ENCODE results near the gene EML4.

EML4 gene

DNA sequence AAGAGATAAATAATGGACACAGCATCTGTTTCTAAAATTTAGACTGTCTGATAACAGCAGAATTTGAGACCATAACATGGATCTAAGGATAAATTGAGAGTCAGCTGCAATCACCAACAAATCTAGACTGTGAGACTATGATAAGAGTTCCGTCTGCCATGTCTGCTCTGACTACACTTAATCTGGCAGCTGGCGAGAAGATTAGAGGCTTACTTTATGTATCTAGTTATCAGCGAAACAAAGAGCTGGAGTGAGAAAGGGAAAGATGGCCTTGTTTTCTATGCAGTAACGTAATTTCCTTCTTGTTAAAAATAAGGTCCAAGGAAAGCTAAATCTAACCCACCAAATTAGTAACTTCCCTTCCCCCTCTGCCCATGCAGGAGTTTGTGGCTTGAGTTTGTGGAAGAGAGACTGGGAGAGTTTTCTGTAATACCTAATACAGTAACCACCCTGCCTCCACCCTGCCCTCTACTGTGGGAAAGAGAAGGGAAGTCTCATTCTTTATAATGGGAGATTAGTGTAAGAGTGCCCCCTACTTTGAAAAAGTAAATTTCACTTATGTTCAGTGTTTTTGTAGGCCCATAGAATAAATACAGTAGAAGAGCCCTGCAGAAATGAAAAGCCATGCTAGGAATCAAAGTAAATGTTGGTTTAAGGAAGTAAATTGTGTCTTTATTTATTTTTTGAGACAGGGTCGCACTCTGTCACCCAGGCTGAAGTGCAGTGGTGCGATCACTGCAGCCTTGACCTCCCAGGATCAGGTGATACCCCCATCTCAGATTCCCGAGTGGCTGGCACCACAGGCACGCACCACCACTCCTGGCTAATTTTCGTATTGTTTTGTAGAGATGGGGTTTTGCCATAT is 27.5 kb downstream of the EML4 start:
- DNase-seq = no peak

DNA sequence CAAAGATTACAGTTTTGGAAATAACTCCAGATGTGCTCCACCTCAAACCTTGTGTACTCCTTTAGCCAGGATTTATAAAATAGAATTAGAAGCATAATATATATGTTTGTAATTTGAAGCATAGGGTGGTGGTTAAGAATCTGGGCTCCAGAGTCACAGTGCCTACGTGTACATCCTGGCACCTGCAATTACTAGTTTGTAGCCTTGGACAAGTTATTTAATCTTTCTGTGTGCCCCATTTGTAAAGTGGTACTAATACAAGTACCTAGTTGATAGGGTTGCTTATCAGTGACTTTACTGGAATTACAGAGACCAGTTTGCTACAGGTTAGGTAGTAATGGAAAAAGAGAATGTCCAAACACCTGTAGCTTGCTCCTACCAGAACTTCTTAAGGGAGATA is 28.6 kb downstream of the EML4 start:
- DNase-seq = no peak

DNA sequence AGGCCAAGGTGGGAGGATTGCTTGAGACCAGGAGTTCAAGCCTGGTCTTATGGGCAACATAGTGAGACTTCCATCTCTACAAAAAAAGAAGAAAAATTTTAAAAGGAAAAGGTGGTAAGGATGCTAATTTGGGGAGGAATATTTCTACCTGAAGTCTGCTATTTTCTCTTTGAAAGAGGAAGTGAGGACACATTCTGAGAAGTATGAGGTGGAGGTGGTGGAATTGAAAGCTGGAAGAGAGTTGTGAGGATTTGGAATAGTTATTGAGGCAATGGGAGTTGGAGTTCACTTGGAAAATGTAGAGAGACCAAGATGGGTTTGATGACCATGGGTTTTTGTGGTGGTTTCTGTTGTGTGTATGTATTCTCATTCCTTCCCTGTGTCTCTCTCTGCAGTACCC is 29.3 kb downstream of the EML4 start:
- DNase-seq = no peak

- DNase-seq = no peak
These were observed 29.8 kb downstream of the EML4 start for GRCh38 chr2:42199002-42199401.

DNA sequence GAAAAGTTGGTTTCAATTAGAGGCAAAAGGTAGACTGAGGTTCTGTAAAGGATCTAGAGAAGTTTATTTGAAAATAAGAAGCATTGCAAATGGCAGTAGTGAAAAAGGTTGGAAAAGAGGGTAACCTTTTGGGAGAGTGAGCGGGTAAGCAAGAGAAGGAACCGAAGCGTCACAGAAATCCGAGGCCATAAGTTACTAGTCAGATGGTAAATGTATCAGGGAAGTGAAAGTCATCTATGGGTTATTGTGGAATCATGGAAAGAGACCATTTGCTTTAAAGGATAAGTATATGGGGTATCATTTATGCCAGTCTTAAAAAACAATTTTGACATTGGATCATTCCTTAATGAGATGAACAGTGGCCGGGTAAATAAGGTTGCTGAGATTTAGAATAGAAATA is 30.5 kb downstream of the EML4 start:
- DNase-seq = no peak

DNA sequence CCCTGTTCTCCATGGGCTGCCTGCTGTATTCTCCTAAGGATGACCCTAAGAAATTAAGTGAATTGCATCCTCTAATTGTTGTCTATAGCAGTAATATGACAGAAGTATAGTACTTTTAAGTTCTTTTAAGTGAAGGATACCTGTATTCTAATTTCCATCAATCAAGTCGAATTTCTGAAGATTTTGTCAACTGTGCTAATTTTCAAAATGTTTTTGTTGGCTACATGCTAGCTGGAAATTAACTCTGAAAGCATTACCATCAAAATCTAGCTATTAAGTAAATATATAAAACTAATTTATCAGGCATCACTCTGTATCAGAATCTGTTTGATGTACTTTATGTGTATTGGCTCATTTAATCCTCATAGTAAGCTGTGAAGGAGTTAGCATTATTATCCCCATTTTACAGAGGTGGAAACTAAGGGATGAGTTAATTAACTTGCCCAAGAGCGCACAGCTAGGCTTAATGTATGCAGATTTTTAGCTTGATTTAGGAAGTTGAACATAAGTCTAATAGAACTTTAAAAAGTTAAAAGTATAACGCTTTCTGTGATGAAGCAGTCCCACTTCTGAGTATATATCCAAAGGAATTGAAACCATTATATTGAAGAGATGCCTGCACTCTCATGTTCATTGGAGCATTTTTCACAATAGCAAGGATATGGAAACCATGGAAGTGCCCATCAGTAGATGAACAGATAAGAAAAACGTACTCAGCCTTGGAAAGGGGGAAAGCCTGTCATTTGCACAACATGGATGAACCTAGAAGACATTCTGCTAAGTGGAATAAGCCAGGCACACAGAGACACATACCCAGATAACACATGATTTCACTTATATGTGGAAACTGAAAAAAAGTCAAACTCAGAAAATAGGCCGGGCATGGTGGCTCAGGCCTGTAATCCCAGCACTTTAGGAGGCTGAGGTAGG is 32.0 kb downstream of the EML4 start:
- no peak for DNase-seq

DNA sequence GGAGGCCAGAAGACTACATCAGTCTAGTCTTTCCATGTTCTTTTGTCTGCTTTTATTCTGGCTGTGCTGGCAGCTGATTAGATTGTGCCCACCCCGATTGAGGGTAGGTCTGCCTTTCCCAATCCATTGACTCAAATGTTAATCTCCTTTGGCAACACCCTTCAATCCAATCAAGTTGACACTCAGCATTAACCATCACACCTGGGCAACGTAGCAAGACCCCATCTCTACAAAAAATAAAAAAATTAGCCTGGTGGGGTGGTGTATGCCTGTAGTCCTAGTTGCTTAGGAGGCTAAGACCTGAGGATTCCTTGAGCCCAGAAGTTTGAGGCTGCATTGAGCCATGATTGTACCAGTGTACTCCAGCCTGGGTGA is 33.5 kb downstream of the EML4 start:
- DNase-seq = no peak

GRCh38 chr2:42203792-42204191 is 34.6 kb downstream of the EML4 start:
- no peak for DNase-seq

DNA sequence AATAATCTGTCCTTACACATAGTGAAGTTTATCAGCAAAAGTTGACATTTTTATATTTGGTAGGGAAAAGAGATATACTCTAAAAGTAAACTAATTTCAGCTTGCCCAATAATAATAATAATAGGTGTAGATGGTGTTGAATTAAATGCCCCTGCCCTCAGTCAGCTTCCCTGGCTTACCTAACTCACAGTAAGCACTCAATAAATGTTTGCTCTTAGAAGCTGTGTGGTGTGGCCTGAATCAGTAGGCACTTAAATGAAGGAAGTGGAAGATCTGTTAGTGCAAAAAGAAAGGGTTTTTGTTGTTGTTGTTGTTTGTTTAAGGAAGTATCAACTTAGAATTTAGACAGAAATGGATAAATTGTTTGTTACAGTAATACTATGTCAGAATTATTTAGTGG is 36.2 kb downstream of the EML4 start:
- no peak for DNase-seq

DNA sequence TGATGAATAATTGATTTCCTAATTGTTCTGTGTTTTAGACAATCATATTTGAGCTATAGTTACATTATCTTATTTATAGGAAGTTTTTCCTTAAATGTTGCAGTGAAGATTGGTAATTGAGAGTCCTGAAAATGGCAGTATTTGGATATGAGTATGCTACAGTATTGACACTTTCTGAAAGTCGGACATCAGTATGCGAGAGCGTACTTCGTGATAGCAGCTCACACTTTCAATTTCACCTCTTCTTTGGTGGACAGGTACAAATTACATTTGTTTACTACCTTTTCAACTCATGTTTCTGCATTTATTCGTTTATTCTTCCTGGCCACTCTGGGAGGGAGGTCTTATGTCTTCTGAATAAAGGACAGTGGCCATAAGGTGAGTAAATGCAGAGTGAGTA is 38.7 kb downstream of the EML4 start:
- DNase-seq = no peak

DNA sequence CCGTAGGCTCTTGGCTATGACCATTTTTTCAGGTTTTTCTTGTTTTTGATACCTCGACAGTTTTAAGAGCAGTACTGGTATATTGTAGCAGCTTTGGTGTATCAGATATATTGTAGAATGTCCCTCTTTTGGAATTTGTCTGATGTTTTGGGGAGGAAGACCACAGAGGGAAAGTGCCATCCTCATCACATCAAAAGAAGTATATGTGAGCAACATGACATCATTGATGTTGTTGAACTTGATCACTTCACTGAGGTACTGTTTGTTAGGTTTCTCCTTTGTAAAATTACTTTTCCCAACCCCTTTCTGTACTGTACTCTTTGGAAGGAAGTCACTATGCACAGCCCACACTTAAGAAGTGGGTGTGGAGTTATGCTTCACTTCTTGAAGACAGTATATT is 41.0 kb downstream of the EML4 start:
- no peak for DNase-seq

DNA sequence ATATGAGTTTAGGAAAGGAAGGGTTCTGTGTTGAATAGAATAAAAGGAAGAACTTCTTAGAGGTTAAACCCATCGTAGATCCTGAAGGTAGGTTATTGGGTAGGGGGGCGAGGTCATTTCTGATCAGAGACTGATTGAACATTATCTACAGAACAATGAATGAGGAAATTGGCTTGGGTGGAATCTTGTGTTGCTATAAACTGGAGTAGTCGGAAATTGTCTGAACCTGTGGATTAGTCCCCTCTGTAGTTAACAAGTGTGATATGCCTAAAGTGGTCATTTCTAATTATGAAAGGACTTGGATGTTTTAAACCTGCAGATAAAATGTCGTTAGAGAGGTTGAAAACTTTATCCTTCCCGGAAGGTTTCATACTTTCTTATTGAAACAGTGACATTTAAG is 42.1 kb downstream of the EML4 start:
- DNase-seq = no peak

GRCh38 chr2:42214669-42215068 is 45.5 kb downstream of the EML4 start:
- DNase-seq = no peak

DNA sequence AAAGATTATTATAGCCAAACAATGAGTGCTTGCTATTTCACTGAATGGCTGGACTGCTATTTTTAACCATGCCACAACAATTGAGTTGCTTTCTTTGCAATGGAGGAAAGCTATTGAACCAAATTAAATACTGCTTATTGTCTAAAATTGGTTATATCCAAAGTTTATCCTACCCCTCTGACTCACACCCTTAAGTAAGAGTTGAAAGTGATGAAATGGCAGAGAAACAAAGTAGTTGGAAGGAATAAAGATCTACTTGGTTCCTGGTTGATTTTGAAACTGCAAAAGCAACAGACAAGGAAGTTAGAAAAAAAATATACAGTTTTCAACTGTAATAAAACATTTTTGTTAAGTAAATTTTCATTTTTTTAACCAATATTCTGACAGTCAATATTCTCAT is 47.5 kb downstream of the EML4 start:
- DNase-seq = no peak

DNA sequence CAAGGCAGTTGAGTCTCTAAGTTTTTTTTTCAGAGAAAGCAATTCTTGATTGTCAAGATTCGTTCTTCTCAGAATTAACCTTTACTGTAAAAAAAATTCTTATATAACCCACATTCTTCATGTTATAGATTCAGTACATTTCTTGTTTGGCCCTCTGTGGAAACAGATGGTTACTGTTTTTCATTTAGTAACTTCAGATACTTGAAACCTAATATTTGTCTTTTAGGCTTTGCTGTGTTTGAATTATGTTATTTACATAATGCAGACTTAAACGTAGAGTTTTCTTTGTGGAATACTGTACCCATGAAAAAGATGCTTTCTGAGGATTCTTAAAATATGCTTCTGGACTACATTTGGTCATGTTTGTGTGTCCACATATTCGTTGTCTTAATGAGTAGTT is 48.2 kb downstream of the EML4 start:
- DNase-seq = no peak

- DNase-seq = no peak
These were observed 48.8 kb downstream of the EML4 start for GRCh38 chr2:42217914-42218313.

DNA sequence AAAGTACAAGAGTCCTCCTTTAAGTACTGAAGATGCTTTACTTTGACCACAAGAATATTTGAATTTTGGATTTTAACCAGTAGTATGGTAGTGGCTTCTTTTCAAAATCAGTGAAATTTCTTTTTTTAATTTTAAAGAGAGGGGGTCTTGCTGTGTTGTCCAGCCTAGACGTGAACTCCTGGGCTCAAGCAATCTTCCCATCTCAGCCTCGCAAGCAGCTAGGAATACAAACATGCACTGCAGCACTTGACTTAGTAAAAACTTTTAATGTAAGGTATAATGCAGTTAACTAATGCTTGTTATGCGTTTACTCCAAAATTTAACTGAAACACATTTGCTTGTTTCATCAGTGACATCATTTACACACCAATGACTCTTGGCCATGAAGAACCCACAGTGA is 49.6 kb downstream of the EML4 start:
- DNase-seq = no peak

DNA sequence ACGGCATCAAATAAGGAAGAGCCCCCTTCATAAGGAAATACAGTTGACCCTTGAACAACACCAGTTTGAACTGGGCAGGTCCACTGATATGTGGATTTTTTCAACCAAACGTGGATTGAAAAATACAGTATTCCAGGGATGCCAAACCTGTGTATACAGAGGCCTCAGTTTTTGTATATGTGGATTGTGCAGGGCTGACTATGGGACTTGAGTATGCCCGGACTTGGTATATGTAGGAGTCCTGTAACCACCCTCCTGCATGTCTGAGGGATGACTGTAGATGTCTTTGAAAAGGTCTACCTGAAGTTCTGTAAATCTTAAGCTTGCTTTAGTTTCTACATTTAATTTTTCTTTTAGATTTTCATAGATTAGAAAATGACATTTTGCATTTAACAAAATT is 50.0 kb downstream of the EML4 start:
- no peak for DNase-seq

- no peak for DNase-seq
These were observed 51.4 kb downstream of the EML4 start for GRCh38 chr2:42220566-42220965.

- DNase-seq = no peak
These were observed 54.1 kb downstream of the EML4 start for GRCh38 chr2:42223067-42223854.

DNA sequence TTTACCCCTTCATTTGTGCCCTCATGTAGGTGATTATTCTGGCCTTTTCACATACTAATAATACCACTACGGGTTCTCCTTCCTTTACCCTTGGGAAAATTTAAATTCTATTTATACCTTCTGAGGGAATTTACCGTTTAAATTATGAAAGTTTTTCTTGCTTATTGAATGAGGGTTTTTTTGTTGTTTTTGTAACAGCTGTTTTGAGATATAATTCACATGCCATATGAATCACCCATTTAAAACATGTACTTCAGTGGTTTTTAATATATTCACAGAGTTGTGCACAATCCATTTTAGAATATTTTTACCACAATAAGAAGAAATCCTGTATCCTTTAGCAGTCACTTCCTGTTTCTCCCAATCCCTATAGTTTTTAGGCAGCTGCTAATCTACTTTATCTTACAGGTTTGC is 54.7 kb downstream of the EML4 start:
- DNase-seq = no peak

GRCh38 chr2:42224422-42225067 is 55.4 kb downstream of the EML4 start:
- no peak for DNase-seq

DNA sequence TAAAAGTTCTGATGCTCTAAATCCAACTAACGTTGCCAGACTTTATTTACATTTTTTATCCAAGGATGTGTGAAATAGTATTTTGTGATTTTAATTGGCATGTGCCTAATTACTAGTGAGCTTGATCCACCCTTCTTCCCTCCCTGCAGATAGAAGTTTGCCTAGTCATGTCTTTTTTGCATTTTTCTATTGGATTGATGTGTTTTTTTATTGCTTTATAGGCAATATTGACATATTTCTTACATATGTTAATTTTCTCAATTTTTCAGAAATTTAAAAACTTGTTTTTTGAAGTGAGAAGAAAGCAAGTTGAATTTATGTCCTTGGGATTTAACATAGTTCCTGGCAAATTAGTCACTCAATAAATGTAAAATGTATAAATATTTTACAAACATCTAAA is 56.4 kb downstream of the EML4 start:
- no peak for DNase-seq

Data from NCI-H2171 (cell line).